T1000 (cell line): ENCODE results near the gene TLR9.

Experiments used
- DNase-seq: peaks from one replicate; lab custom pipeline; 2025; ENCODE audit warnings: mixed read lengths; lab: John Stamatoyannopoulos, UW

The TLR9 gene

DNA sequence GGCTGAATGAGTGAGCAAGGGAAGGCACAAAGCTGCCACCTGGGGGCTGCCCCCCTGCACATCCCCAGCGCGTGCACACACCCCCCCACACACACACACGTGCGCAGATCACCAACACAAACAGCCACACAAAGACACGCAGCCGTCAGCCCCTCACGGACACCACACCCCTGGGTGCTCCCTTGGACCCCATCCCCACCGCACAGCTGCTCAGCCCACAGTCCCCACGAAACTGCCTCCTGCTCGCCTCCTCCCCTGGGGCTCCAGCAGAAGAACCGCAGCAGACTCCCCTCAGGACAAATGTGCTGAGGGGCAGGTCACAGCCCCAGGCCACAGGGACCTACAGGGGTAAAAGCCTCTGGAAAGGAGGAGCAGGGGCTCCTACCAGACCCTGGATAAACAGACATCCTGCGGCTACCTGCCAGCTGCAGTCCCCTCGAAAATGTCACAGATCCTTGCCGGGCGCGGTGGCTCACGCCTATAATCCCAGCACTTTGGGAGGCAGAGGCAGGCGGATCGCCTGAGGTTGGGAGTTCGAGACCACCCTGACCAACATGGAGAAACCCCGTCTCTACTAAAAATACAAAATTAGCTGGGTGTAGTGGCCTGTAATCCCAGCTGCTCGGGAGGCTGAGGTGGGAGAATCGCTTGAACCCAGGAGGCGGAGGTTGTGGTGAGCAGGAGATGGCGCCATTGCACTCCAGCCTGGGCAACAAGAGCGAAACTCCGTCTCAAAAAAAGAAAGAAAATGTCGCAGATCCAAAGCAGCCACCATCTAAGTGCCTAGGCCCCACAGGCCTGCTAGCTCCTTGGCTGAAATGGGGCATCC is 7.0 kb upstream of the TLR9 start:
- no peak for DNase-seq

DNA sequence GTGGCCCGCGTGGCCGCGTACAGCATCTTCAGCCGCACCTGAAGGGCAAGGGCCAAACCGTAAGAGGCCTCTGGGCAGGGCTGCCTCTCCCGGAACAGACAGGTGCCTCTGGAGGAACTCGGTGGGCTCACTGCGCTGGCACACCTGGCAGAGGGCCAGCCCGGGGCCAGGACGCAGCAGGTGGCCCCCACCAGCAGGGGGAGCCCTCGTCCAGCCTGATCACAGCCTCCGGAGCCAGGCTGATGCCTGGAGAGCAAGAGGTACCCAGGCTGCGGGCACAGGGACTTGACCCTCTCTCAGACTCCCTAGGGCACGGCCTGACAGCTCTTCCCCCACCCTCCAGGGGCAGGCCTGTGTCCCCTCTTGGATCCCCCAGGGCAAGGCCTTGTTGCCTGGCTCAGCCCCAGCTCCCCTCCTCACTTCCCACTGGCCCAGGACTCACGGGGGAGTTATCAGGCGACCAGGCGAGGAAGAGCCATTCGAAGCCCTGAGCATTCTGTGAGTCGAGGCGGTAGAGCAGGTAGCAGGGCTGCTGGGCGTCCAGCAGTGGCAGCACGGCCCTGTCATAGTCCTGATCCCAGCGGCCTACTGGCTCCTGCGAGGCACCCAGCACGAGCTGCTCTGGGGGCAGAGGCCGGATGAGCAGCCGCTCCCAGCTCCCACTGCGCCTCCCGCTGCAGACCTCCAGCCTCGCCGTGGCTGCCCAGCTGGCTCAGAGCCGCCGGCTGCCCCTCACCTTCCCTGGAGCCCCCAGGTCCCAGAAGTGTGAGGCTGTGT is 6.2 kb upstream of the TLR9 start:
- peak; percentile 75 for DNase-seq

DNA sequence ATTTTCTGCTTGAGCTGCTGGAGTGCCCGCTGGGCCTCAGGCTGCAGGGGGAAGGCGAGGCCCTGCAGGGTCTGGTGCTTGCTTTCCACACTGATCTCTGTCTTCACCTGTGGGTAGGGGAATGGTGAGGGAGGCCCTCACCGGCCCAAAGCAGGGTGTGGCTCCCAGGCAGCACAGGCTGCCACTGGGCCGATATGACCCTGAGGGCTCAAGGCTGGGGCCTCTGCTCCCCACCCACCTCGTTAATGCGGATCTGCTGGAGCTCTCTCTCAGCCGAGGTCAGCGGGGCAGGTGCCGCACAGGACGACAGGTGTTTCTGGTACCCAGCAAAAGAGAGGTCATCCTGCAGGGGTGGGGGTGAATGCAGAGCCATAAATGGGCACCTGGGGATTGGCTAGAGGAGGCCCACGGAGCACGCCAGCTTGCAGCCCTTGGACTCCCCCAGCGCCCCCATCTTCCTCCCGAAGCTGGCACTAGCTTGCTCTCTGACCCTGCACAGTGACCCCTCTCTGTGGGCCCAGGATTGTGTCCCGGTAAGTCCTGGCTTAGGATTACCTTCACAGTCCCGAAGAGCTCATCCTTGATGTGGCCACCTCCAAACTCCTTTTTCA is 5.5 kb upstream of the TLR9 start:
- DNase-seq, result no peak

DNA sequence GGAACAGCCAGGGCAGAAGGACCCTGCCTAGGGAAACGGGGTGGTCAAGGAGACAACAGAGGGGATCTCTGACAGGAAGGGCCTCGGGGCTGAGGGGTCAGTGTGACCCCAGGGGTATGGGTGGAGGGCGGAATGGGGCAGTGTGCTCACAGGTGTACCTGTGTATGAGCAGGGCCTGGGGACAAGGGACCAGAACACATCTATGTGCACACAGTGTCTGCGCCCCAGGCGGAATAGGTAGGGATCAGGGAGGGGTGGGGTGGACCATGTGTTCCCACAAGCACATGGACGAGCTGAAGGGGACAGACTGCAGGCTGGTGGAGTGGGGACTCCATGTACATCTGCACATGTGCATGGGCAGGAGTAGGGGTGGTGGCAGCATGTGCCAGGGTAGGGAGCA is 5.0 kb upstream of the TLR9 start:
- no peak for DNase-seq

DNA sequence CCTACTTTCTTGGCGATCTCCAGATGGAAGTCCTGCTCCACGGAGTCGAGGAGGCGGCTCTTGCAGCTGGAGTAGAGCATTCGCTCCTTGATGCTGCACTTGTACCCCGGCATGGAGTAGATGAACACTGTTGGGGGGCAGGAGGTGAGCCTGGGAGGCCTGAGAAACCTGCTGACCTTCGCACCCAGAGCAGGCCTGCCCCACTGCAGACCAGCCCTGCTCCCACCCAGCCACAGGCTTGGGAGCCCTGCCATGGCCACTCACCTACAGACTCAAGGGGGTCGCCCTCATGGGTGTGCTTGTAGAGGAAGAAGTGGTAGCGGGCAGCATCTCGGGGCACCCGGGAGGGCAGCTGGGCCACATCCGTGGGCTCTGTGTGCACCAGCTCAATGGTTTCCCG is 4.2 kb upstream of the TLR9 start:
- DNase-seq, result no peak

DNA sequence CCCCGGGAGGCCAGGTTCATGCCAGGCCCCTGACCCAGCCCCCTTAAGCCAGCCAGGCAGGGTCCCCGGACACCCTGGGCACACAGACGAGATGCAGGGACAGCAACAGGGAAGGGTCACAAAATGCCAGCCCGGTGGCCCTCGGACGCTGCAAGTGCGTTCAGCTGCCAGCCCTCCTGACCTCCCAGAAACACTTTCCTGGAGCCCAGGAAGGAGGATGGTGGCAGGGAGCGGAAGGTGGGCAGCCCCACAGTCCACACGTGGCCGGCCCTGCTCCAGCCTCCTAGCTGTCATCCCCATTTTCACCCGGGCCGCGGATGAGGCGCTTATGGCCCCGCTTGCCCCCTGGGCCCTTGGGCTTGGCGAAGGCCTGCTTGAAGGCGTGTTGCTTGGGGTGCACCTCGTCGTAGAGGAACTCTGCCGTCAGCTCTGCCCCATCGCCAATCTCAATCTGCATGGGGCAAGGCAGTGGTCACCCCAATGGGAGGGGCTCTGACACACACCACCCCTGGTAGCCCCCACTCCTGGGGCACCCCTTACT is 3.4 kb upstream of the TLR9 start:
- no peak for DNase-seq

DNA sequence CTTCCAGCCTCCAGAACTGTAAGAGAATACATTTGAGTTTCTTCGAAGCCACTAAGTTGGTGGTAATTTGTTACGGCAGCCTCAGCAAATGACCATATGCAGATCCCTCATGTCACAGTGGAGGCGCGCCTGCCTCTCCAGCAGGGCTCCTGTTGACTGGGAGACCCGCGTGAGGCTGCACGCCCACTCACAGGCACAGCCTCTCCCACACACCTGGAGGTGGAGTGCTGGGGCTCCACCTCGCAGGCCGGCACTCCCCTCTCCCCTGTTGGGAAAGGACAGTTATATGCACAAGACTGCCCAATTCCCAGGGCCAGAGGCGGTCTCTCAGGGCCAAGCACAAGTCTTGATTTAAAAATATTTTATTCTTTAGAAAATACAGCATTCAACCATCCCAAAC is 2.8 kb upstream of the TLR9 start:
- no peak for DNase-seq

DNA sequence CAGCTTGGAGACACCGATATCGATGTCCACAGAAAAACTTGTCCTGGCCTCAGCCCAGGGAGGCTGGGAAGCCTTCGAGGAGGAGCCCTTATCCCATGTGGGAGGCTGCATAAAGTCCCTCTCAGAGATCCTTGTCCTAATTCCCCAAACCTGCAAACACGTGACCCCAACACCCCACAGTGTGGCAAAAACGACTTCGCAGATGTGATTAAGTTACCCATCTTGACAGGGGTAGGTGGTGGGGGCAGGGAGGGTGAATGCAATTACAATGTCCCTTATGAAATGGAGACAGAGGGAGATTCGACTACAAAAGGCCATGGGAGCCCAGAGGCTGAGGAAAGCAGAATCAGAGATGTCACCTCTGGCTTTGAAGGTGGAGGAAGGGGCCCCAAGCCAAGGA is 2.3 kb upstream of the TLR9 start:
- DNase-seq, result no peak

DNA sequence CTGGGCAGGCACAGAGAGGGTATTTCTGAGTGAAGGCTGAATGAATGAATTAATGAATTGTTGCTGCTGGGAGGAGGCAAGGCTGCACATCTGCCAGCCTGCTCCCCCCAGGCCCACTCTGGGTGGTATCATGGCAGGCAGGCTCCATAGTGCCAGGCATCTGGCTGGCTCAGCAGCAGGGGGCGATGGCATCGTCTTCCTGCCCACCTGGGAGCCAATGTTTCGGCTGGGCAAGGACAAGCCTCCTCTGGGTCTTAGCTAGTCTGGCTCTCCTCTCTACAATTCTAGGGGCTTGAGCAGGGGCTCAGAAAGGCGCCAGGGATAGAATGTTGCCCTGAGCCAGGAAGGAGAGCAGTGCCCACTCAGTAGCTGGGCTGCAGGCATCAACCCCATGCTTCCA is 1.7 kb upstream of the TLR9 start:
- no peak for DNase-seq

DNA sequence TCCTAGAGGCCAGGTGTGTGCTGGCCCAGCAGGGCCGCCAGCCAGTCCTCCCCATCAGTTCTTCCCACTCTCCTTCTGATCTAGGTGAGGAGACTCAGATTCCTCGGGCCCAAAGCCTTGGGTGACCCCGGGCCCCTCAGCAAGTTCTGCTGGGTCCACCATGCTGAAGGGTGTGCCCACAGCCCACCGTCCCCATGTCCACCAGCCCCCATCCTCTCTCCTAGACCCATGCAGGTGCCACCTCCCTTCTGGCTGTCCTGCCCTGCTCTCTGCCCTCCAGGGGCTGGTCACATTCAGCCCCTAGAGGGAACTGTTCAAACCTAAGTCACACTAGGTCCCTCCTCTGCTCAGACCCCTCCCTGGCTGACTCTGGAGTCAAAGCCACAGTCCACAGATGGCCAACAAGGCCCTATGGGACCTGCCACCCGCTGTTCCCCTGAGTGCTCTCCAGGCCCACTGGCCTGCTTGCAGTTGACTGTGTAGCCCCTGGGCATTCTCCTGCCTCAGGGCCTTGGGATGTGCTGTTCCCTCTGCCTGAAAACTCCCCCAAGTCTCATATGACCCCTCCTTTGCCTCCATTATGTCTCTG is 878 bp upstream of the TLR9 start:
- DNase-seq, result no peak

DNA sequence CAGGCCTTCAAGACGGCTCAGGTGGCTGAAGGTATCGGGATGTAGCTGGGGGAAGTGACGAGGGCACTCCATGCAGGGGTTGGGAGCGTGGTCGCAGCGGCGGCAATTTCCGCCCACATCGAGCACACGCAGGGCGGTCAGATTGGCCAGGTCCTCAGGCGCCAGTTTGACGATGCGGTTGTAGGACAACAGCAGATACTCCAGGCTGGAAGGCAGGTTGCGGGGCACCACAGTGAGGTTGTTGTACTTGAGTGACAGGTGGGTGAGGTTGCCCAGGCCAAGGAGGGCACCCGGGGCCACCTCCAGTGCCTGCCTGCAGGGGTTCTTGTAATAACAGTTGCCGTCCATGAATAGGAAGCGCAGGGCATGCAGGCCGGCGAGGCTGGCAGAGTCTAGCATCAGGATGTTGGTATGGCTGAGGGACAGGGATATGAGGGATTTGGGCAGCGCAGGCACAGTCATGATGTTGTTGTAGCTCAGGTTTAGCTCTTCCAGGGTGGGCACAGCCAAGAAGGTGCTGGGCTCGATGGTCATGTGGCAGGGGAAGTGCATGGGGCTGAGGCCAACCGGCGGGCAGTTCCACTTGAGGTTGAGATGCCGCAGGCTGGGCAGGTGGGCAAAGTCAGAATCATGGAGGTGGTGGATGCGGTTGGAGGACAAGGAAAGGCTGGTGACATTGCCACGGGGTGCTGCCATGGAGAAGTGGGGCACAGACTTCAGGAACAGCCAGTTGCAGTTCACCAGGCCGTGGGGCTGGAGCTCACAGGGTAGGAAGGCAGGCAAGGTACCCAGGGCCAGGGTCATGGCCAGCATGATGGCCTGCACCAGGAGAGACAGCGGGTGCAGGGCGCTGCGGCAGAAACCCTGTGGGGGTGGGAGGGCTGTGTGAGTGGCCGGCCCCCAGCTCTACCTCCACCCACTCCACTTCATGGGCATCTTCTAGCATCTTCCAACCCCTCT is 1.7 kb downstream of the TLR9 start:
- DNase-seq, result no peak

DNA sequence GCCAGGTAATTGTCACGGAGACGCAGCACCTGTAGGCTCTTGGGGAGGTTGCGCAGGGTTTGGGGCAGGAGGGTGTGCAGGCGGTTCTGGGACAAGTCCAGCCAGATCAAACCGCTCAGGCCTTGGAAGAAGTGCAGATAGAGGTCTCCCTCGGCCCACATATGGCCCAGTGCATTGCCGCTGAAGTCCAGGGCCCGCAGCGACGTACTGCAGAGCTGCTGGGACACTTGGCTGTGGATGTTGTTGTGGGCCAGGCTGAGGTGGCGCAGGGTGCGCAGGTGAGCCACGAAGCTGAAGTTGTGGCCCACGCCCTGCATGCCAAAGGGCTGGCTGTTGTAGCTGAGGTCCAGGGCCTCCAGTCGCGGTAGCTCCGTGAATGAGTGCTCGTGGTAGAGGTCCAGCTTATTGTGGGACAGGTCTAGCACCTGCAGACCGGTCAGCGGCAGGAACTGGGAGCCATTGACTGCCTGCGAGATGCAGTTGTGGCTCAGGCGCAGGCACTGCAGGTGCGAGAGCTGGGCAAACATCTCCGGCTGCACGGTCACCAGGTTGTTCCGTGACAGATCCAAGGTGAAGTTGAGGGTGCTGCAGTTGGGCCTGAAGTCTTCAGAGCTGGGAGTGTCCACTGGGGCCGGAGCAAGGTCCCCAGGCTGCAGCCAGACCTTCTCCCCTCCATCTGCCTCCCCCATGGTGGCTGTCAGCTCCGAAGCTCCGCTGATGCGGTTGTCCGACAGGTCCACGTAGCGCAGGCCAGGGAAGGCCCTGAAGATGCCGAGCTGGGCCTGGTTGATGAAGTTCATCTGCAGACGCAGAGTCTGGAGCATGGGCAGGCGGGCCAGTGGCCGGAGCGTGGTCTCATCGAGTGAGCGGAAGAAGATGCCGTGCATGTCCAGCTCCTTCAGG is 2.9 kb downstream of the TLR9 start:
- DNase-seq, result no peak

DNA sequence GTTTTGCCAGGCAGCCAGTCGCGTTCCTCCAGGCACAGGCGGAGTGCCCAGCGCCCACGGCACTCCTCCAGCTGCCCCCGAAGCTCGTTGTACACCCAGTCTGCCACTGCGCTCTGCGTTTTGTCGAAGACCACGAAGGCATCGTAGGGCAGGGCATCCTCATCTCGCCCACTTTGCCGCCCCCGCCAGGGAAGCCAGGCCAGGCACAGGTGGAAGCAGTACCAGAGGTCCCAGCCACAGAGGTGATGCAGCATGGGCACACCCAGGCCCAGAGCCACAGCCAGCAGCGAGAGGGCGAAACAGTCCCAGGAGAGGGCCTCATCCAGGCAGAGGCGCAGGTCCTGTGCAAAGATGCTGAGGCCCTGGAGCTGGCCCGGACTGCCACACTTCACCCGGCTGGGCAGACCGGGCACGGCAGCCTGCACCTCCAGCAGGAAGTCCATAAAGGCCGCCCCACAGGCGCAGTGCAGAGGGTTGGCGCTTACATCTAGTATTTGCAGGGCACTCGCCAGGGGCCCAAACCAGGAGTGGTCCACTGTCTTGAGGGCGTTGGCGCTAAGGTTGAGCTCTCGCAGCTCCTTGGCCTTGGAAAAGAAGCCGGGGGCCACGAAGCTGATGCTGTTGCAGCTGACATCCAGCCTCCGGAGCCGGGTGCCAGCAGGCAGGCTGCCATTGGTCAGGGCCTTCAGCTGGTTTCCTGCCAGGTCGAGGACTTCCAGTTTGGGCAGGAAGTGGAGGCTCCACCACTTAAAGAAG is 3.7 kb downstream of the TLR9 start:
- DNase-seq, result no peak

DNA sequence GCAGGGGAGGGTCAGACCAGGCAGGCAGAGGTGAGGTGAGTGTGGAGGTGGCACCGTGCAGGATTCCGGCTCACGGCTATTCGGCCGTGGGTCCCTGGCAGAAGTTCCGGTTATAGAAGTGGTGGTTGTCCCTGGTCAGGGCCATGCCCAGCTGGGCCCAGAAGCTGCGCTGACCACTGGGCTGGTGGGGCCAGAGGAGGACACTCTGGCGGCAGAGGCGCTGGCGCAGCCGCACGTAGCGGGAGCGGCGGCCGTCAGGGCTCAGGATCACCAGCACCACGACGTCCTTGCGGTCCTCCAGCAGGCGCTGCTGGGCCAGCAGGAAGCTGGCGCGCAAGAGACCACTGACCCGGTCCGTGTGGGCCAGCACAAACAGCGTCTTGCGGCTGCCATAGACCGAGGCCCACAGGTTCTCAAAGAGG is 4.3 kb downstream of the TLR9 start:
- no peak for DNase-seq

DNA sequence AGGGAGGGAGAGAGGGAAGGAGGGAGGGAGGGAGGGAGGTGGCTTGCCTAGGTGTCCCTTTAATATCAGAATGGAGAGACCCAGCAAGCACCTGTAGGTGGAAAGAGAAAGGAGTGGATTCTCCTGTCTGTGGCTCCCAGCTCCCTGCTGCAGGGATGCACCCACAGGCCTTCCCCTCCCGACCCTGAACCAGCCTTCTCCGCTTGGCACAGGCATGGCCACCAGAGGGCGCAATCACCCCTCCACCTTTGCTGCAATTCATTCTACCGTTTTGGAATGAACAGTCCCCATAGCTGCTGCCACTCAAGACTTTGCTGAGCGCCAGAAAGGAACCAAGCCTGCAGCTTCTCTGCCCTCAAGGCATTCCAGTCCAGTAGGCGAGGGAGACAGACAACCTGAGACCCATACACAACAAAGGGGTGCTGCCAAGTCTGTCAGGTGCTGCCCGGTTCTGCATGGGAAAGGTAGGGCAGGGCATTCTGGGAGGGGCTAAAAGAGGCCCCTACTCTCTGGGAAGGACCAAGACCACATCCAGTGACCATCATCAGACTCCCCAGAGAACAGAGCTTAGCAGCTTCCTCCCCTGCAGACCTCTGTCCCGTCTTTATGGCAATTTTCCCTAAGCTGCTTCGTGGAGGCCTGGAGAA is 4.9 kb downstream of the TLR9 start:
- DNase-seq, result peak; percentile 65

DNA sequence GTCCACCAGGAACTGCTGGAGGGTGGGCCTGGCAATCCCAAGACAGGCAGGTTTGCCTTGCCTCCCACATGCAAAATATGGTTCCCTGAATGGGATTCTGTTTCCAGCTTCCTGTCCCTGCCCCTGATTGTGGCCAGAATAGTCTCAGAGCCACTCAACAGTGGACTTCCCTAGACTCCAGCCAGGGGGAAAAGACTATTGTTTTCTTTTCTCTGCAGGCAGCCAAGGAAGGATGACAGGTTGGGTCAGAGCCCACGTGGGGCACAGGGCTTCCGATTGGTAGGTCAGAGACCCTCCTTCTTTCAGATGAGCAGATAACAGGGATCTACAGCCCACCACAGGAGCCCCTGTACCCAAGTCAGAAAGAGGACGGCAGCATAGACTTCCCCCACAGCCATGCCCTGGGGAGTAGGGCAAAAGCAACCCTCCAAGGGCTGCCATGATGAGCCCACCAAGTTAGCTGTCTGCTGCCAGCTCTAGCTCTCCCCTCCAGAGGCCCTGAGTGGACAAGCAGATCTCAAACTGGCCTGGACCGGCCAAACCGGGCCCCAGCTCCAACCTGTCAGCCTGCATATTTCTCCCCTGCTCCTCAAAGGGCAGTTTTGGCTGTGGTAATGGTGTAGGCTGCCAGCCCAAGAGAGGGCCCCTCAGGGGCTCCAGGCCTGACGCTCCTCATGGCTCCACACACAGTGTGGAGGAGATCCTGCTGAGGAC is 6.4 kb downstream of the TLR9 start:
- no peak for DNase-seq

DNA sequence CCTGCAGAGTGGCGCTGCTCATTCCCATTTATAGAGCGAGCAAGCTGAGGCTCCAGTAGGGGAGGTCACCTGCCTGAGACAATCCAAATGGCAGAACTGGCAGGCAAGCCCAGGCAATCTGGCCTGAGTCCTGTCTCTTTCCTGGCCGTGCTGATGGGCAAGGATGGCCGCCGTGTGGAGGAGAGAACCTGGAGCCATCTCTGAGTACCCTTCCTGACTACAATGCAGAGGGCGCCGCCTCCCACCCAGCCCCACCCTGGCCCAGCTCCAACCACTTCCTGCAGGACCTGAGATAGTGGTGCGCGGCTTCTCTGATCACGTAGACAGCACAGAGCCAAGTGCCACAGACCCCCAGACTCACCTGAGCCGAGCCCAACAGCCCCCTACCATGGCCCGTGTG is 7.0 kb downstream of the TLR9 start:
- no peak for DNase-seq

DNA sequence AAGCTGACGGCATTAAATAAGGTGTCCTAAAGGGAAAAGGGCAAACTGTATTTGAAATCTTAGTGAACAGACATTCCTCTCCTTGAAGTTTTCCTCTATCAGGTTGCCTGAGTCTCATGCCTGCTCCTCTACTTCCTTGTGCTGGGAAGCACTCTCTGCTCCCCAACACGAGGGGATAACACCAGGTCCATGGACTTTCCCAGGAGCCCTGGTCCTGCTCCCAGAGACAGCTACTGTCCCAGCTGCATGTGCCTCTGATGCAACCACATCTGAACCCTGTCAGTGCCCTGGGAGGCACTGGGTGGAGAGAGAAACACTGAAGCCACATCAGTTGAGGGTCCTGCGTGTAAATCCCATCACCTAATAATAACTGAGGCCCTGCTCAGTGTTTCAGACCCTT is 7.4 kb downstream of the TLR9 start:
- no peak for DNase-seq
